Superior temporal gyrus (tissue), 1 donor: ENCODE results near the gene SPEG.

ENCODE experiments used
- DNase-seq: peaks from one replicate; pipeline ENCODE4 v3.0.0-alpha.2; 2016; ENCODE audit errors: extremely low spot score

SPEG gene

GRCh38 chr2:219461047-219461514 lies 26.4 kb downstream of the SPEG start:
- DNase-seq, result no peak

- no peak for DNase-seq
These were observed 27.0 kb downstream of the SPEG start for GRCh38 chr2:219461669-219462068.

- no peak for DNase-seq
These were observed 27.7 kb downstream of the SPEG start for GRCh38 chr2:219462349-219462748.

GRCh38 chr2:219464286-219465032 lies 29.8 kb downstream of the SPEG start:
- no peak for DNase-seq

GRCh38 chr2:219465659-219466561 lies 31.3 kb downstream of the SPEG start:
- no peak for DNase-seq

GRCh38 chr2:219466816-219467735 lies 32.4 kb downstream of the SPEG start:
- DNase-seq, result no peak

GRCh38 chr2:219467736-219468075 lies 33.1 kb downstream of the SPEG start:
- no peak for DNase-seq

- DNase-seq, result no peak
These were observed 34.0 kb downstream of the SPEG start for GRCh38 chr2:219468410-219469185.

- DNase-seq, result no peak
These were observed 34.6 kb downstream of the SPEG start for GRCh38 chr2:219469186-219469724.

GRCh38 chr2:219470429-219470828 lies 35.8 kb downstream of the SPEG start:
- no peak for DNase-seq

- DNase-seq, result no peak
These were observed 37.1 kb downstream of the SPEG start for GRCh38 chr2:219471476-219472371.

GRCh38 chr2:219472629-219473187 lies 38.1 kb downstream of the SPEG start:
- DNase-seq, result no peak

- no peak for DNase-seq
These were observed 38.9 kb downstream of the SPEG start for GRCh38 chr2:219473511-219473910.

- DNase-seq, result no peak
These were observed 39.8 kb downstream of the SPEG start for GRCh38 chr2:219474285-219475060.

GRCh38 chr2:219475278-219475677 lies 40.6 kb downstream of the SPEG start:
- DNase-seq, result no peak

GRCh38 chr2:219475697-219476651 lies 41.3 kb downstream of the SPEG start:
- peak; percentile 72 for DNase-seq

- DNase-seq, result no peak
These were observed 42.1 kb downstream of the SPEG start for GRCh38 chr2:219476652-219477151.
